SK-N-SH (cell line): ENCODE data around the gene GRM2. TPM values are rescaled to one million over a fixed set of nuclear protein-coding genes. Genes with fewer than 3 reads are reported as not detected.

Experiments
- CTCF ChIA-PET: fragments of 300-600, 350-600 bp; formaldehyde crosslinking; extraction: SDS; loops from one replicate; lab custom pipeline; 2021; lab: Yijun Ruan, JAX
- POLR2A ChIA-PET: fragments of 350-600 bp; sonication (Branson Sonifier 250); formaldehyde crosslinking; extraction: SDS; loops from one replicate; lab custom pipeline; 2020; ENCODE audit warnings: antibody characterized with exemption, inconsistent platforms; lab: Yijun Ruan, JAX
- DNase-seq: peaks from one replicate; pipeline ENCODE4 v3.0.0; 2012
- H2AFZ ChIP-seq: fragments of 200-600 bp; sonication (generic); 2 replicates; pipeline ENCODE4 v1.8.1; 2016; ENCODE audit warnings: antibody characterized with exemption, mild to moderate bottlenecking, low read depth
- H3F3A ChIP-seq: fragments of 200-600 bp; sonication (generic); replicated peaks from 2 replicates; pipeline ENCODE3; 2016; ENCODE audit warnings: antibody characterized with exemption, mild to moderate bottlenecking; ENCODE audit not compliant: insufficient read depth
- H3K27ac ChIP-seq, 2 experiments: fragments of 200-500 bp in 1 of 2; fragments of 200-600 bp in 1 of 2; sonication (Bioruptor generic) in 1 of 2; sonication (generic), shearing (Covaris generic) in 1 of 2; 2 replicates each; pipeline versions ENCODE4 v1.5.1 to v1.6.1; 2014 to 2016; ENCODE audit warnings: low read depth in 2 of 2, inconsistent platforms in 1 of 2, low read length in 1 of 2, mild to moderate bottlenecking in 1 of 2, mixed read lengths in 1 of 2
- H3K27me3 ChIP-seq: fragments of 200-600 bp; sonication (generic), shearing (Covaris generic); 2 replicates; pipeline ENCODE4 v1.6.1; 2016; ENCODE audit warnings: mixed run types; ENCODE audit not compliant: insufficient read depth
- H3K36me3 ChIP-seq, 2 experiments: fragments of 200-500 bp in 1 of 2; fragments of 200-600 bp in 1 of 2; sonication (Bioruptor generic) in 1 of 2; sonication (generic) in 1 of 2; replicated peaks in 1 of 2; 2 replicates each; pipeline versions ENCODE3 to v1.5.1; 2014 to 2016; ENCODE audit warnings: low read length in 1 of 2, mild to moderate bottlenecking in 1 of 2; ENCODE audit not compliant: insufficient read depth in 2 of 2, control insufficient read depth in 1 of 2
- H3K4me1 ChIP-seq, 2 experiments: fragments of 200-500 bp in 1 of 2; fragments of 200-600 bp in 1 of 2; sonication (Bioruptor generic) in 1 of 2; sonication (generic), shearing (Covaris generic) in 1 of 2; 2 replicates each; pipeline versions ENCODE4 v1.5.1 to v1.6.1; 2014 to 2016; ENCODE audit warnings: low read depth in 1 of 2, low read length in 1 of 2, mixed run types in 1 of 2; ENCODE audit not compliant: insufficient read depth in 2 of 2, control insufficient read depth in 1 of 2
- H3K4me2 ChIP-seq: fragments of 200-600 bp; sonication (generic), shearing (Covaris generic); 2 replicates; pipeline ENCODE4 v1.6.1; 2017; ENCODE audit warnings: mixed run types
- H3K4me3 ChIP-seq, 2 experiments: fragments of 200-500 bp in 1 of 2; fragments of 200-600 bp in 1 of 2; sonication (Bioruptor generic) in 1 of 2; sonication (generic), shearing (Covaris generic) in 1 of 2; 2 replicates each; pipeline versions ENCODE4 v1.5.1 to v1.8.1; 2014 to 2016; ENCODE audit warnings: low read depth in 2 of 2, inconsistent platforms in 1 of 2, low read length in 1 of 2, mild to moderate bottlenecking in 1 of 2, mixed read lengths in 1 of 2, moderate library complexity in 1 of 2
- H3K79me2 ChIP-seq: fragments of 200-600 bp; sonication (generic); 2 replicates; pipeline ENCODE4 v1.8.1; 2017; ENCODE audit warnings: mild to moderate bottlenecking; ENCODE audit not compliant: insufficient read depth
- H3K9ac ChIP-seq: fragments of 200-600 bp; sonication (generic); 2 replicates; pipeline ENCODE4 v1.6.1; 2017; ENCODE audit warnings: mixed run types
- H3K9me2 ChIP-seq: fragments of 200-600 bp; sonication (generic); 2 replicates; pipeline ENCODE4 v1.6.1; 2017; ENCODE audit warnings: mixed run types
- H3K9me3 ChIP-seq: fragments of 200-600 bp; sonication (generic); 2 replicates; pipeline ENCODE4 v1.6.1; 2017; ENCODE audit warnings: mixed run types, mild to moderate bottlenecking, moderate library complexity
- H4K20me1 ChIP-seq: fragments of 200-600 bp; sonication (generic); 2 replicates; pipeline ENCODE4 v1.6.1; 2017; ENCODE audit warnings: mild to moderate bottlenecking, mixed run types; ENCODE audit not compliant: insufficient read depth
- CTCF ChIP-seq: fragments of 200-600 bp; sonication (generic); IDR thresholded peaks from 2 replicates; pipeline ENCODE4 v1.6.1; 2017; ENCODE audit warnings: antibody characterized with exemption, mild to moderate bottlenecking, moderate library complexity
- EP300 ChIP-seq, 2 experiments: IDR thresholded peaks; 2 replicates each; pipeline versions ENCODE4 v1.4.0 to v1.6.1; 2012; ENCODE audit warnings: borderline replicate concordance in 1 of 2, low read depth in 1 of 2, low read length in 1 of 2
- FOXJ3 ChIP-seq: sonication (generic); formaldehyde crosslinking; IDR thresholded peaks from 2 replicates; pipeline ENCODE4 v1.5.1; 2020; ENCODE audit warnings: mild to moderate bottlenecking, missing genetic modification reagents
- GATA2 ChIP-seq: sonication (generic); formaldehyde crosslinking; IDR thresholded peaks from 2 replicates; pipeline ENCODE4 v1.5.0; 2020; ENCODE audit warnings: mild to moderate bottlenecking, missing genetic modification reagents
- JUND ChIP-seq: IDR thresholded peaks from 2 replicates; pipeline ENCODE4 v1.4.0; 2012
- MEF2A ChIP-seq: IDR thresholded peaks from 2 replicates; pipeline ENCODE4 v1.4.0; 2012; ENCODE audit warnings: low read depth, borderline replicate concordance
- PBX3 ChIP-seq: IDR thresholded peaks from 2 replicates; pipeline ENCODE4; 2012
- RAD21 ChIP-seq: IDR thresholded peaks from 2 replicates; pipeline ENCODE4 v1.6.1; 2012; ENCODE audit warnings: mild to moderate bottlenecking, low read length
- REST ChIP-seq: IDR thresholded peaks from 2 replicates; pipeline ENCODE4 v1.6.1; 2012; ENCODE audit warnings: mild to moderate bottlenecking, low read depth, low read length, moderate library complexity
- SIN3A ChIP-seq: IDR thresholded peaks from 2 replicates; pipeline ENCODE4 v1.6.1; 2012; ENCODE audit warnings: low read depth, mild to moderate bottlenecking, low read length, moderate library complexity, borderline replicate concordance
- TEAD4 ChIP-seq: IDR thresholded peaks from 2 replicates; pipeline ENCODE4 v1.4.0; 2012; ENCODE audit warnings: mild to moderate bottlenecking, borderline replicate concordance; ENCODE audit not compliant: insufficient read depth
- USF1 ChIP-seq: IDR thresholded peaks from 2 replicates; pipeline ENCODE4 v1.4.0; 2012; ENCODE audit warnings: low read depth, borderline replicate concordance
- YY1 ChIP-seq: IDR thresholded peaks from 2 replicates; pipeline ENCODE4 v1.4.0; 2012; ENCODE audit warnings: low read depth, mild to moderate bottlenecking
- ZBTB33 ChIP-seq: IDR thresholded peaks from 2 replicates; pipeline ENCODE4 v1.4.0; 2012; ENCODE audit warnings: low read depth, borderline replicate concordance
- WGBS: methylation state at CpG from one replicate; pipeline ENCODE4 v1.1.6; 2017; ENCODE audit warnings: low lambda C conversion rate; 5-methylcytosine and 5-hydroxymethylcytosine counted together
- polyA plus RNA-seq, 3 experiments: library from polyadenylated mRNA; depleted of rRNA; stranded (reverse); fragments of >200 nt; gene quantifications; 2 replicates each; pipeline ENCODE4 v1.2.3, GENCODE V29; 2012

GRM2 gene
- polyA plus RNA-seq, 1 of the 3 experiments (the other 2 are of a cell fraction), result 0.15 TPM

GRCh38 chr3:51703068-51703760, 3.7 kb upstream of the GRM2 start (continued):
- no peak for TF ChIP-seq ZBTB33
- TF ChIP-seq YY1, result no peak
- TF ChIP-seq USF1, result no peak

GRCh38 chr3:51703761-51704510, 2.9 kb upstream of the GRM2 start:
- Histone ChIP-seq H3K4me2 (no peak overlapping the region), H3K9me2 (no peaks in the 10 kb centered on the region), H3K4me1 (peaks cover 0 to 28% of the 10 kb centered on the region in 2 experiments; a peak in 1 of 4 replicates), H2AFZ (no peak overlapping the region), H3K27ac (no peak overlapping the region), H3K4me3 (no peak overlapping the region), H3K79me2 (no peaks in the 10 kb centered on the region), H3K36me3 (peaks cover 0 to 26% of the 10 kb centered on the region in 2 experiments), H3K9ac (no peak overlapping the region), H4K20me1 (peaks cover 48% of the 10 kb centered on the region), H3F3A (no peaks in the 10 kb centered on the region), H3K9me3 (no peaks in the 10 kb centered on the region), H3K27me3 (no peaks in the 10 kb centered on the region)
- POLR2A ChIA-PET, result no interaction called here
- no peak for DNase-seq
- CTCF ChIA-PET, result interaction anchor here (0.9 to 9.6 kb wide), 6 partner anchors 12 to 202 kb away, joined by 3 to 89 read pairs (median 5); no protein-coding TSS in a partner anchor
- 91% methylated on average over 8 of the region's 12 CpGs for WGBS
- TF ChIP-seq PBX3, result no peak
- no peak for TF ChIP-seq EP300 (IDR thresholded peaks at IDR 0.05; ENCODE audit: borderline replicate concordance in 1 of 2, low read depth in 1 of 2, low read length in 1 of 2)
- TF ChIP-seq CTCF, result no peak
- TF ChIP-seq TEAD4, result no peak
- TF ChIP-seq SIN3A, result no peak
- no peak for TF ChIP-seq MEF2A
- no peak for TF ChIP-seq ZBTB33
- no peak for TF ChIP-seq REST
- no peak for TF ChIP-seq RAD21
- TF ChIP-seq YY1, result no peak
- TF ChIP-seq FOXJ3, result no peak
- no peak for TF ChIP-seq USF1
- no peak for TF ChIP-seq JUND
- no peak for TF ChIP-seq GATA2 (CRISPR knock-in tag)
